Fibroblast of upper back skin (primary cell): ENCODE measurements around the gene TMEFF2.
"Not testable (repeated sequence)": the region's sequence is repeated elsewhere in the genome, so short reads cannot be mapped to it uniquely, and the experiment has no call there.

Experiments used
- DNase-seq: peaks from one replicate; pipeline ENCODE4 v3.0.0-alpha.2; 2013

Gene TMEFF2

GRCh38 chr2:192183296-192183695 lies 11.4 kb downstream of the TMEFF2 start:
- no peak for DNase-seq

GRCh38 chr2:192166946-192167345 lies 27.8 kb downstream of the TMEFF2 start:
- no peak for DNase-seq

GRCh38 chr2:192165842-192166241 lies 28.9 kb downstream of the TMEFF2 start:
- no peak for DNase-seq

GRCh38 chr2:192162392-192163042 lies 32.2 kb downstream of the TMEFF2 start:
- peak; percentile 79 for DNase-seq

- DNase-seq = no peak
Observed at GRCh38 chr2:192161656-192162290, 33.0 kb downstream of the TMEFF2 start.

GRCh38 chr2:192159736-192160135 lies 35.0 kb downstream of the TMEFF2 start:
- no peak for DNase-seq

- no peak for DNase-seq
Observed at GRCh38 chr2:192159208-192159607, 35.5 kb downstream of the TMEFF2 start.

- no peak for DNase-seq
Observed at GRCh38 chr2:192157776-192158175, 37.0 kb downstream of the TMEFF2 start.

GRCh38 chr2:192155511-192156118 lies 39.1 kb downstream of the TMEFF2 start:
- no peak for DNase-seq

- no peak for DNase-seq
Observed at GRCh38 chr2:192153561-192153960, 41.2 kb downstream of the TMEFF2 start.

GRCh38 chr2:192151853-192152252 lies 42.9 kb downstream of the TMEFF2 start:
- peak; percentile 90 for DNase-seq

GRCh38 chr2:192150166-192150565 lies 44.6 kb downstream of the TMEFF2 start:
- DNase-seq = no peak

GRCh38 chr2:192148620-192149321 lies 46.0 kb downstream of the TMEFF2 start:
- peak; percentile 83 for DNase-seq

GRCh38 chr2:192148241-192148619 lies 46.5 kb downstream of the TMEFF2 start:
- DNase-seq = no peak

- peak; percentile 82 for DNase-seq
Observed at GRCh38 chr2:192146069-192147015, 48.4 kb downstream of the TMEFF2 start.

GRCh38 chr2:192145496-192145895 lies 49.2 kb downstream of the TMEFF2 start:
- DNase-seq = no peak

- DNase-seq = no peak
Observed at GRCh38 chr2:192140236-192140839, 54.4 kb downstream of the TMEFF2 start.

- no peak for DNase-seq
Observed at GRCh38 chr2:192139813-192140212, 54.9 kb downstream of the TMEFF2 start.

GRCh38 chr2:192137451-192137850 lies 57.3 kb downstream of the TMEFF2 start:
- no peak for DNase-seq

- DNase-seq = not testable (repeated sequence)
Observed at GRCh38 chr2:192132604-192133003, 62.1 kb downstream of the TMEFF2 start.

GRCh38 chr2:192130312-192130711 lies 64.4 kb downstream of the TMEFF2 start:
- not testable (repeated sequence) for DNase-seq

- no peak for DNase-seq
Observed at GRCh38 chr2:192128655-192129054, 66.1 kb downstream of the TMEFF2 start.
